ENCODE results near the gene SCGB1D2.

SCGB1D2 gene

GRCh38 chr11:62256281-62256680, 14.2 kb downstream of the SCGB1D2 start:
- Histone ChIP-seq H3K27ac (no peak overlapping the region), H3K4me3 (no peak overlapping the region)
- no peak for DNase-seq (ENCODE audit: low spot score)
- no peak for TF ChIP-seq CTCF (IDR thresholded peaks at IDR 0.05)

GRCh38 chr11:62260261-62260953, 18.4 kb downstream of the SCGB1D2 start:
- Histone ChIP-seq H3K27ac (no peak overlapping the region), H3K4me3 (no peak overlapping the region)
- DNase-seq (ENCODE audit: low spot score), result no peak
- TF ChIP-seq CTCF (IDR thresholded peaks at IDR 0.05), result no peak

GRCh38 chr11:62264004-62264403, 22.0 kb downstream of the SCGB1D2 start:
- no peak for TF ChIP-seq CTCF (IDR thresholded peaks at IDR 0.05)
- Histone ChIP-seq H3K27ac (no peak overlapping the region), H3K4me3 (no peak overlapping the region)
- no peak for DNase-seq (ENCODE audit: low spot score)

GRCh38 chr11:62266558-62266957, 24.5 kb downstream of the SCGB1D2 start:
- no peak overlapping the region for H3K4me3 ChIP-seq
- no peak overlapping the region for H3K27ac ChIP-seq
- TF ChIP-seq CTCF (IDR thresholded peaks at IDR 0.05), result no peak
- DNase-seq (ENCODE audit: low spot score), result no peak

- DNase-seq (ENCODE audit: low spot score), result no peak
- Histone ChIP-seq H3K4me3 (no peak overlapping the region), H3K27ac (no peak overlapping the region)
- no peak for TF ChIP-seq CTCF (IDR thresholded peaks at IDR 0.05)
Measured at GRCh38 chr11:62267050-62267449, 25.0 kb downstream of the SCGB1D2 start.

GRCh38 chr11:62267576-62267975, 25.5 kb downstream of the SCGB1D2 start:
- DNase-seq (ENCODE audit: low spot score), result no peak
- H3K27ac ChIP-seq, result no peak overlapping the region

More at GRCh38 chr11:62267576-62267975, 25.5 kb downstream of the SCGB1D2 start:
- no peak overlapping the region for H3K4me3 ChIP-seq
- no peak for TF ChIP-seq CTCF (IDR thresholded peaks at IDR 0.05)

All from coronary artery (tissue), 2 donors.